H1 (cell line): ENCODE results near the gene AGBL4. TPM values are rescaled to one million over a fixed set of nuclear protein-coding genes. Genes with fewer than 3 reads are reported as not detected.

ENCODE experiments used
- CHD1 ChIP-seq: IDR thresholded peaks from 2 replicates; pipeline ENCODE4 v1.6.1; 2012; ENCODE audit warnings: low read depth, low read length, improper control_type of control experiment
- CREB1 ChIP-seq: IDR thresholded peaks from 2 replicates; pipeline ENCODE4 v1.6.1; 2012; ENCODE audit warnings: inconsistent platforms
- RAD21 ChIP-seq, 2 experiments: IDR thresholded peaks in 1 of 2; conservative IDR thresholded peaks in 1 of 2; 2 replicates each; pipeline ENCODE4 v1.6.1; 2011; ENCODE audit warnings: low read depth in 2 of 2, low read length in 2 of 2, improper control_type of control experiment in 1 of 2, inconsistent platforms in 1 of 2, mild to moderate bottlenecking in 1 of 2, moderate library complexity in 1 of 2
- SAP30 ChIP-seq: fragments of 300-600 bp; sonication (generic); IDR thresholded peaks from 2 replicates; pipeline ENCODE4 v1.7.1; 2012; ENCODE audit warnings: low read length, moderate library complexity, mild to moderate bottlenecking, inconsistent platforms; ENCODE audit not compliant: insufficient read depth, insufficient replicate concordance
- SP1 ChIP-seq: IDR thresholded peaks from 2 replicates; pipeline ENCODE4 v1.6.1; 2011; ENCODE audit warnings: low read depth, low read length
- polyA plus RNA-seq, 7 experiments: library from polyadenylated mRNA; depleted of rRNA in 3 of 7; stranded (reverse) in 5 of 7; unstranded in 2 of 7; fragments of >200 nt in 5 of 7; fragments of 200-250 nt in 2 of 7; gene quantifications; 1 replicate in 5 of 7; 2 replicates in 1 of 7; 4 replicates in 1 of 7; pipeline versions ENCODE4 v1.2.1 to v1.2.3, GENCODE V29; 2011 to 2013; ENCODE audit warnings: missing spikeins in 2 of 7, mixed read lengths in 2 of 7
- total RNA-seq: library from RNA; stranded (reverse); fragmentation: NEBNext Ultra II Directional; extraction: Animal tissue kit (Norgen Biotek cat#: 25700); gene quantifications from 2 replicates; pipeline ENCODE4 v1.2.1, GENCODE V29; 2021
- TF ChIP-seq, protein P1 (sequence below): fragments of 300-600 bp; sonication (generic); IDR thresholded peaks from 2 replicates; pipeline ENCODE4 v1.7.1; 2012; ENCODE audit warnings: low read length, moderate library complexity, mild to moderate bottlenecking, inconsistent platforms; ENCODE audit not compliant: insufficient replicate concordance

AGBL4 gene
- total and polyA plus RNA-seq, 2 of the 8 experiments (the other 6 are each of a cell fraction or from before 2014, with no cell fraction given): 0.41 to 0.45 TPM

DNA sequence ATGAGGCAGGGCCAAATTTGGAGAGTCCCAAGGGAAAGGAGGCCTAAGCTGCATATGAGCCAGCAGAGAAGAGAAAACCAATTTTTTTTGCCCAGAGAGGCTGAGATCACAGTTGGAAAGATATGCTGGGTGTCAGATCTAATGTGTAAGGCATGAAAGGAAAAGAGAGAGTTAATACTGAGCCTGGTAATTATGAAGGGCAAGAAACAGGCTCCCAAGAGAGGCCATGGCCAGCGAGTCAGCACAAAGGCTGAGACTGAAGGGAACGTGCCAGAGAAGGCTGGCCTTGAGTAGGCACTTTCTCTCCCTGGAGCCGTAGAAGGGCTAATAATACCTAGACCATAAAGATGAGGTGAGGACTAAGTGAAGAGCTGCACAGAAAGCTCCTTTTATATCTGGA is 1215.3 kb downstream of the AGBL4 start (continued):
- TF ChIP-seq, protein P1, sequence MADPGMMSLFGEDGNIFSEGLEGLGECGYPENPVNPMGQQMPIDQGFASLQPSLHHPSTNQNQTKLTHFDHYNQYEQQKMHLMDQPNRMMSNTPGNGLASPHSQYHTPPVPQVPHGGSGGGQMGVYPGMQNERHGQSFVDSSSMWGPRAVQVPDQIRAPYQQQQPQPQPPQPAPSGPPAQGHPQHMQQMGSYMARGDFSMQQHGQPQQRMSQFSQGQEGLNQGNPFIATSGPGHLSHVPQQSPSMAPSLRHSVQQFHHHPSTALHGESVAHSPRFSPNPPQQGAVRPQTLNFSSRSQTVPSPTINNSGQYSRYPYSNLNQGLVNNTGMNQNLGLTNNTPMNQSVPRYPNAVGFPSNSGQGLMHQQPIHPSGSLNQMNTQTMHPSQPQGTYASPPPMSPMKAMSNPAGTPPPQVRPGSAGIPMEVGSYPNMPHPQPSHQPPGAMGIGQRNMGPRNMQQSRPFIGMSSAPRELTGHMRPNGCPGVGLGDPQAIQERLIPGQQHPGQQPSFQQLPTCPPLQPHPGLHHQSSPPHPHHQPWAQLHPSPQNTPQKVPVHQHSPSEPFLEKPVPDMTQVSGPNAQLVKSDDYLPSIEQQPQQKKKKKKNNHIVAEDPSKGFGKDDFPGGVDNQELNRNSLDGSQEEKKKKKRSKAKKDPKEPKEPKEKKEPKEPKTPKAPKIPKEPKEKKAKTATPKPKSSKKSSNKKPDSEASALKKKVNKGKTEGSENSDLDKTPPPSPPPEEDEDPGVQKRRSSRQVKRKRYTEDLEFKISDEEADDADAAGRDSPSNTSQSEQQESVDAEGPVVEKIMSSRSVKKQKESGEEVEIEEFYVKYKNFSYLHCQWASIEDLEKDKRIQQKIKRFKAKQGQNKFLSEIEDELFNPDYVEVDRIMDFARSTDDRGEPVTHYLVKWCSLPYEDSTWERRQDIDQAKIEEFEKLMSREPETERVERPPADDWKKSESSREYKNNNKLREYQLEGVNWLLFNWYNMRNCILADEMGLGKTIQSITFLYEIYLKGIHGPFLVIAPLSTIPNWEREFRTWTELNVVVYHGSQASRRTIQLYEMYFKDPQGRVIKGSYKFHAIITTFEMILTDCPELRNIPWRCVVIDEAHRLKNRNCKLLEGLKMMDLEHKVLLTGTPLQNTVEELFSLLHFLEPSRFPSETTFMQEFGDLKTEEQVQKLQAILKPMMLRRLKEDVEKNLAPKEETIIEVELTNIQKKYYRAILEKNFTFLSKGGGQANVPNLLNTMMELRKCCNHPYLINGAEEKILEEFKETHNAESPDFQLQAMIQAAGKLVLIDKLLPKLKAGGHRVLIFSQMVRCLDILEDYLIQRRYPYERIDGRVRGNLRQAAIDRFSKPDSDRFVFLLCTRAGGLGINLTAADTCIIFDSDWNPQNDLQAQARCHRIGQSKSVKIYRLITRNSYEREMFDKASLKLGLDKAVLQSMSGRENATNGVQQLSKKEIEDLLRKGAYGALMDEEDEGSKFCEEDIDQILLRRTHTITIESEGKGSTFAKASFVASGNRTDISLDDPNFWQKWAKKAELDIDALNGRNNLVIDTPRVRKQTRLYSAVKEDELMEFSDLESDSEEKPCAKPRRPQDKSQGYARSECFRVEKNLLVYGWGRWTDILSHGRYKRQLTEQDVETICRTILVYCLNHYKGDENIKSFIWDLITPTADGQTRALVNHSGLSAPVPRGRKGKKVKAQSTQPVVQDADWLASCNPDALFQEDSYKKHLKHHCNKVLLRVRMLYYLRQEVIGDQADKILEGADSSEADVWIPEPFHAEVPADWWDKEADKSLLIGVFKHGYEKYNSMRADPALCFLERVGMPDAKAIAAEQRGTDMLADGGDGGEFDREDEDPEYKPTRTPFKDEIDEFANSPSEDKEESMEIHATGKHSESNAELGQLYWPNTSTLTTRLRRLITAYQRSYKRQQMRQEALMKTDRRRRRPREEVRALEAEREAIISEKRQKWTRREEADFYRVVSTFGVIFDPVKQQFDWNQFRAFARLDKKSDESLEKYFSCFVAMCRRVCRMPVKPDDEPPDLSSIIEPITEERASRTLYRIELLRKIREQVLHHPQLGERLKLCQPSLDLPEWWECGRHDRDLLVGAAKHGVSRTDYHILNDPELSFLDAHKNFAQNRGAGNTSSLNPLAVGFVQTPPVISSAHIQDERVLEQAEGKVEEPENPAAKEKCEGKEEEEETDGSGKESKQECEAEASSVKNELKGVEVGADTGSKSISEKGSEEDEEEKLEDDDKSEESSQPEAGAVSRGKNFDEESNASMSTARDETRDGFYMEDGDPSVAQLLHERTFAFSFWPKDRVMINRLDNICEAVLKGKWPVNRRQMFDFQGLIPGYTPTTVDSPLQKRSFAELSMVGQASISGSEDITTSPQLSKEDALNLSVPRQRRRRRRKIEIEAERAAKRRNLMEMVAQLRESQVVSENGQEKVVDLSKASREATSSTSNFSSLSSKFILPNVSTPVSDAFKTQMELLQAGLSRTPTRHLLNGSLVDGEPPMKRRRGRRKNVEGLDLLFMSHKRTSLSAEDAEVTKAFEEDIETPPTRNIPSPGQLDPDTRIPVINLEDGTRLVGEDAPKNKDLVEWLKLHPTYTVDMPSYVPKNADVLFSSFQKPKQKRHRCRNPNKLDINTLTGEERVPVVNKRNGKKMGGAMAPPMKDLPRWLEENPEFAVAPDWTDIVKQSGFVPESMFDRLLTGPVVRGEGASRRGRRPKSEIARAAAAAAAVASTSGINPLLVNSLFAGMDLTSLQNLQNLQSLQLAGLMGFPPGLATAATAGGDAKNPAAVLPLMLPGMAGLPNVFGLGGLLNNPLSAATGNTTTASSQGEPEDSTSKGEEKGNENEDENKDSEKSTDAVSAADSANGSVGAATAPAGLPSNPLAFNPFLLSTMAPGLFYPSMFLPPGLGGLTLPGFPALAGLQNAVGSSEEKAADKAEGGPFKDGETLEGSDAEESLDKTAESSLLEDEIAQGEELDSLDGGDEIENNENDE: no peak
- TF ChIP-seq CHD1 (no peak), CREB1 (no peak), RAD21 (IDR thresholded peaks at IDR 0.05 in 1 of 2, conservative IDR thresholded peaks at IDR 0.05 in 1 of 2; ENCODE audit: low read depth in 2 of 2, low read length in 2 of 2) (no peak), SP1 (no peak), SAP30 (no peak)
- TF ChIP-seq, all 59 proteins: peak for 0
